HL-60 (cell line): Measurements from ENCODE around the gene ID1.

Source experiments
- CTCF ChIP-seq: IDR thresholded peaks from one replicate; pipeline ENCODE4 v1.5.1; 2011; ENCODE audit warnings: low read length, control low read depth, inconsistent platforms; ENCODE audit not compliant: insufficient read depth
- GABPA ChIP-seq: IDR thresholded peaks from 2 replicates; pipeline ENCODE4 v1.6.1; 2012; ENCODE audit warnings: low read depth
- POLR2AphosphoS5 ChIP-seq: IDR thresholded peaks from 2 replicates; pipeline ENCODE4 v1.6.1; 2012; ENCODE audit warnings: low read depth
- REST ChIP-seq: IDR thresholded peaks from 2 replicates; pipeline ENCODE4 v1.6.1; 2012; ENCODE audit warnings: low read depth; ENCODE audit not compliant: insufficient replicate concordance
- SPI1 ChIP-seq: IDR thresholded peaks from 2 replicates; pipeline ENCODE4 v1.6.1; 2012; ENCODE audit warnings: low read depth, mild to moderate bottlenecking, borderline replicate concordance

DNA sequence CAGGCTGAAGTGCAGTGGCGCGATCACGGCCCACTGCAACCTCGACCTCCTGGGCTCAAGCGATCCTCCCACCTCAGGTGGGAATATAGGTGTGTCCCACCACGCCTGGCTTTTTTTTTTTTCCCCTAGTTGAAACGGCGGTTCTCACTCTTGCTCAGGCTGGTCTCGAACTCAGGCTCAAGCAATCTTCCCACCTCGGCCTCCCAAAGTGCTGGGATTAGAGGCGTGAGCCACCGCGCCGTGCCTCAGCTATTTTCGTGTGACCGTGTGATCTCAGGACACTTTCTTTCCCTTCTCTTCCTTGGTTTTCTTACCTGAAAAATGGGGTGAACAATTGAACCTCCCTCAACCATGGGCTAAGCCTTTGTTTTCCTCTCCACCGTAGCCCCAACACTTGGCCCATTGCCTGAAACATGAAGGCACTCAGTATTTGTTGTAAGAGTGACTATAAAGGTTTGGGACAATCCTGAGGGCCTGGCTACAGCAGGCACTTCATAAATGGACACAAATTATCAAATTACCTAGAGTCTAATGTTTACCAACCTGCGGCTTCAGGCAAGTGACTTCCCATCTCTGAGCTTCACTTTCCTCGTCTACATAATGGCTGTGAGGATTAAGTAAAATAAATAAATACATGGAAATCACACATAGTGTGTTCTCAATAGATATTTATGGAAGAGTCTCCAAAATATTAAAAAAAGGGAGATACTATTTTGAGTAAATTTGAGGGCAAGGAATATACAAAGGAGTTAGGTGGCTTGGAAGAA lies 31.4 kb upstream of the ID1 start:
- no peak for TF ChIP-seq CTCF
- TF ChIP-seq GABPA, result no peak
- no peak for TF ChIP-seq POLR2AphosphoS5
- TF ChIP-seq REST, result no peak
- TF ChIP-seq SPI1, result no peak
